Measurements from ENCODE around the gene RXRA. TPM values are rescaled to one million over a fixed set of nuclear protein-coding genes. Genes with fewer than 3 reads are reported as not detected.

The RXRA gene
- total RNA-seq, 1 experiment from 2014 or later: 29.9 TPM

DNA sequence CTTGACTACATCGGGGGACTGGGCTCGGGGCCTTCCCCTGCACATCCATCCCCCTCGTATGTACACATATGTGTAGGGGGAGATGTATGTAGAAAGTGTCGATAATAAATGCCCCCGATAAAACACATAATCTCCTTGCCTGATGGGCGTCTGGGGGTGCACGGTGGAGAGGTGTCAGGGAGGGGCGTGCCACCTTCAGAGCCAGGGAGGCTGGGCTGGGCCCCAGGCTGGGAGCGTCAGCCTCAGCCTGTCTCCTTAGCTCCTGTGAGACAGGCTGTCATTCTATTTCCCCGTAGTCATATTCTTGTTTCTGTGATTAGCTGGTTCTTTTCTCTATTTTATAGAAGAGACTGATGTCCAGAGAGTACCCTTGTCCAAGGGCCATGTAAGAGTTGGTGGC, 4.7 kb upstream of the RXRA start:
- Histone ChIP-seq H4K91ac (ENCODE audit: insufficient read length, low read depth, low read length) (no peak overlapping the region), H3K4me2 (ENCODE audit: insufficient read depth, insufficient read length, low read length) (no peak overlapping the region)

More for the DNA sequence above, 4.7 kb upstream of the RXRA start:
- Histone ChIP-seq H3K27ac (ENCODE audit: insufficient read length, low read depth, low read length) (no peak overlapping the region), H2BK20ac (ENCODE audit: low read depth, low read length, poor library complexity, severe bottlenecking) (no peak overlapping the region), H3K23me2 (ENCODE audit: insufficient read length, low read depth, low read length, poor library complexity, severe bottlenecking) (peaks cover 7% of the 10 kb centered on the region), H2BK120ac (ENCODE audit: low read depth, low read length, poor library complexity, severe bottlenecking) (no peak overlapping the region), H2AK5ac (ENCODE audit: insufficient read length, low read length) (no peak overlapping the region), H3K56ac (ENCODE audit: insufficient read length, low read depth, low read length) (no peak overlapping the region), H3T11ph (ENCODE audit: low read length) (no peak overlapping the region), H3K9me3 (ENCODE audit: control insufficient read depth, low read depth, low read length) (no peaks in the 10 kb centered on the region), H2AFZ (ENCODE audit: low read length) (no peak overlapping the region), H2BK15ac (ENCODE audit: low read depth, low read length) (no peak overlapping the region), H2BK5ac (ENCODE audit: insufficient read length, low read length) (no peak overlapping the region), H3K23ac (ENCODE audit: insufficient read length, low read depth, low read length) (no peak overlapping the region), H4K5ac (ENCODE audit: insufficient read length, low read depth, low read length) (no peak overlapping the region), H3K9ac (ENCODE audit: extremely low read depth, insufficient read length, low read length) (no peak overlapping the region), H3K79me2 (ENCODE audit: insufficient read depth, low read length) (no peaks in the 10 kb centered on the region), H4K8ac (replicated peaks; ENCODE audit: insufficient read length, low read depth, low read length) (no peak overlapping the region), H2BK12ac (ENCODE audit: insufficient read length, low read depth, low read length) (no peak overlapping the region), H3K14ac (ENCODE audit: insufficient read depth, low read length) (no peak overlapping the region), H3K27me3 (ENCODE audit: insufficient read depth, low read length) (no peaks in the 10 kb centered on the region), H3K79me1 (ENCODE audit: insufficient read depth, low read depth, low read length, poor library complexity, severe bottlenecking) (no peaks in the 10 kb centered on the region), H3K4me1 (ENCODE audit: insufficient read depth, low read length) (no peaks in the 10 kb centered on the region), H4K20me1 (ENCODE audit: control insufficient read depth, insufficient read depth, insufficient read length) (no peaks in the 10 kb centered on the region), H3K18ac (ENCODE audit: insufficient read length, low read depth, low read length) (no peak overlapping the region), H3K4ac (ENCODE audit: low read depth, low read length) (no peak overlapping the region)
- peaks cover 7% of the 10 kb centered on the region for H3K27me3 Mint-ChIP-seq (ENCODE audit: low read depth)
- no peaks in the 10 kb centered on the region for H3K9me3 Mint-ChIP-seq
- no peak overlapping the region for H3K27ac Mint-ChIP-seq
- peaks cover 27 to 43% of the 10 kb centered on the region in 2 experiments for H3K4me1 Mint-ChIP-seq
- no peaks in the 10 kb centered on the region for H3K36me3 Mint-ChIP-seq (ENCODE audit: insufficient read depth in 1 of 3, low read depth in 3 of 3)
- no peak for DNase-seq
- TF ChIP-seq, protein P1, sequence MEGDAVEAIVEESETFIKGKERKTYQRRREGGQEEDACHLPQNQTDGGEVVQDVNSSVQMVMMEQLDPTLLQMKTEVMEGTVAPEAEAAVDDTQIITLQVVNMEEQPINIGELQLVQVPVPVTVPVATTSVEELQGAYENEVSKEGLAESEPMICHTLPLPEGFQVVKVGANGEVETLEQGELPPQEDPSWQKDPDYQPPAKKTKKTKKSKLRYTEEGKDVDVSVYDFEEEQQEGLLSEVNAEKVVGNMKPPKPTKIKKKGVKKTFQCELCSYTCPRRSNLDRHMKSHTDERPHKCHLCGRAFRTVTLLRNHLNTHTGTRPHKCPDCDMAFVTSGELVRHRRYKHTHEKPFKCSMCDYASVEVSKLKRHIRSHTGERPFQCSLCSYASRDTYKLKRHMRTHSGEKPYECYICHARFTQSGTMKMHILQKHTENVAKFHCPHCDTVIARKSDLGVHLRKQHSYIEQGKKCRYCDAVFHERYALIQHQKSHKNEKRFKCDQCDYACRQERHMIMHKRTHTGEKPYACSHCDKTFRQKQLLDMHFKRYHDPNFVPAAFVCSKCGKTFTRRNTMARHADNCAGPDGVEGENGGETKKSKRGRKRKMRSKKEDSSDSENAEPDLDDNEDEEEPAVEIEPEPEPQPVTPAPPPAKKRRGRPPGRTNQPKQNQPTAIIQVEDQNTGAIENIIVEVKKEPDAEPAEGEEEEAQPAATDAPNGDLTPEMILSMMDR (conservative IDR thresholded peaks at IDR 0.05): no peak
- WGBS (ENCODE audit: extremely low coverage, insufficient read length, low lambda C conversion rate): no CpG with 5 or more reads among the region's 10 CpGs
- 0 out of 5 replicates have a peak overlapping the region, but pooled peaks of 1 of the 2 experiments have one; percentile 50 for H3K4me3 Mint-ChIP-seq
